Activated CD4-positive, CD25-positive, alpha-beta regulatory T cell treated with anti-CD3 and anti-CD28 coated beads, Interleukin-2, amount 50 U/mL, for 24 hours (primary cell): ENCODE data around the gene ATP9A.
"Not testable (repeated sequence)": the region's sequence is repeated elsewhere in the genome, so short reads cannot be mapped to it uniquely, and the experiment has no call there.

Experiments
- ATAC-seq, 2 donors: fragments of 150-1000 bp; cut with Tn5 transposase; one replicate each; pipeline ENCODE4 v1.10.0; 2021; ENCODE audit warnings: mild to moderate bottlenecking in 1 of 2, moderate library complexity in 1 of 2

The ATP9A gene

GRCh38 chr20:51767867-51768758 is at the start of gene ATP9A:
TSS of gene ATP9A (minus strand) at chr20:51768390. CDS start at chr20:51768369, 21 bp downstream.
- ATAC-seq = no peak

- not testable (repeated sequence) for ATAC-seq
These were observed 48.7 kb upstream of the ATP9A start for GRCh38 chr20:51816856-51817255.

- ATAC-seq = no peak
These were observed 47.3 kb upstream of the ATP9A start for GRCh38 chr20:51815383-51816076.

GRCh38 chr20:51812861-51813260 is 44.7 kb upstream of the ATP9A start:
- no peak for ATAC-seq

GRCh38 chr20:51811514-51812128 is 43.4 kb upstream of the ATP9A start:
- ATAC-seq = no peak

GRCh38 chr20:51811042-51811355 is 42.8 kb upstream of the ATP9A start:
- ATAC-seq = no peak

GRCh38 chr20:51810155-51811041 is 42.2 kb upstream of the ATP9A start:
- no peak for ATAC-seq

- ATAC-seq = no peak
These were observed 39.6 kb upstream of the ATP9A start for GRCh38 chr20:51807720-51808250.

- ATAC-seq = no peak
These were observed 36.6 kb upstream of the ATP9A start for GRCh38 chr20:51804754-51805153.

- no peak for ATAC-seq
These were observed 35.1 kb upstream of the ATP9A start for GRCh38 chr20:51803148-51803854.

- ATAC-seq = no peak
These were observed 34.1 kb upstream of the ATP9A start, which contains the start of gene SALL4 for GRCh38 chr20:51802170-51802751. TSS of gene SALL4 (minus strand) at chr20:51802521. CDS start at chr20:51802408, 113 bp downstream.

- no peak for ATAC-seq
These were observed 33.6 kb upstream of the ATP9A start for GRCh38 chr20:51801823-51802123.

- no peak for ATAC-seq
These were observed 33.1 kb upstream of the ATP9A start for GRCh38 chr20:51801122-51801822.

- ATAC-seq = no peak
These were observed 32.6 kb upstream of the ATP9A start for GRCh38 chr20:51800872-51801121.

GRCh38 chr20:51800060-51800871 is 32.1 kb upstream of the ATP9A start:
- no peak for ATAC-seq

- ATAC-seq = no peak
These were observed 31.2 kb upstream of the ATP9A start for GRCh38 chr20:51799401-51799860.

GRCh38 chr20:51797357-51798025 is 29.3 kb upstream of the ATP9A start:
- no peak for ATAC-seq

- ATAC-seq = no peak
These were observed 28.1 kb upstream of the ATP9A start for GRCh38 chr20:51796340-51796739.

GRCh38 chr20:51792960-51793359 is 24.8 kb upstream of the ATP9A start:
- no peak for ATAC-seq
